ENCODE measurements around the gene BPIFB3. TPM values are rescaled to one million over a fixed set of nuclear protein-coding genes. Genes with fewer than 3 reads are reported as not detected.

The BPIFB3 gene
- total RNA-seq, 2 donors from 2014 or later: not detected

GRCh38 chr20:33081411-33082154 lies 27.9 kb downstream of the BPIFB3 start:
- intact Hi-C loops (cut with DNase I): no loop called here
- no peak for TF ChIP-seq POLR2A (IDR thresholded peaks at IDR 0.05)
- TF ChIP-seq, protein P1, sequence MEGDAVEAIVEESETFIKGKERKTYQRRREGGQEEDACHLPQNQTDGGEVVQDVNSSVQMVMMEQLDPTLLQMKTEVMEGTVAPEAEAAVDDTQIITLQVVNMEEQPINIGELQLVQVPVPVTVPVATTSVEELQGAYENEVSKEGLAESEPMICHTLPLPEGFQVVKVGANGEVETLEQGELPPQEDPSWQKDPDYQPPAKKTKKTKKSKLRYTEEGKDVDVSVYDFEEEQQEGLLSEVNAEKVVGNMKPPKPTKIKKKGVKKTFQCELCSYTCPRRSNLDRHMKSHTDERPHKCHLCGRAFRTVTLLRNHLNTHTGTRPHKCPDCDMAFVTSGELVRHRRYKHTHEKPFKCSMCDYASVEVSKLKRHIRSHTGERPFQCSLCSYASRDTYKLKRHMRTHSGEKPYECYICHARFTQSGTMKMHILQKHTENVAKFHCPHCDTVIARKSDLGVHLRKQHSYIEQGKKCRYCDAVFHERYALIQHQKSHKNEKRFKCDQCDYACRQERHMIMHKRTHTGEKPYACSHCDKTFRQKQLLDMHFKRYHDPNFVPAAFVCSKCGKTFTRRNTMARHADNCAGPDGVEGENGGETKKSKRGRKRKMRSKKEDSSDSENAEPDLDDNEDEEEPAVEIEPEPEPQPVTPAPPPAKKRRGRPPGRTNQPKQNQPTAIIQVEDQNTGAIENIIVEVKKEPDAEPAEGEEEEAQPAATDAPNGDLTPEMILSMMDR (IDR thresholded peaks at IDR 0.05): no peak
- ATAC-seq (no peak), DNase-seq (no peak)
- Histone ChIP-seq H3K4me3 (no peak overlapping the region), H3K36me3 (replicated peaks in 1 of 2; ENCODE audit: insufficient read depth in 1 of 2, low read depth in 2 of 2) (no peaks in the 10 kb centered on the region), H3K4me1 (no peaks in the 10 kb centered on the region), H3K27me3 (no peaks in the 10 kb centered on the region), H3K27ac (no peak overlapping the region), H3K9me3 (no peaks in the 10 kb centered on the region)
- WGBS, 2 donors: 62 to 72% methylated on average over 7 of the region's 7 CpGs

GRCh38 chr20:33082546-33082945 lies 28.8 kb downstream of the BPIFB3 start:
- TF ChIP-seq POLR2A (IDR thresholded peaks at IDR 0.05): no peak
- TF ChIP-seq, protein P1 (IDR thresholded peaks at IDR 0.05): no peak
- no peak for ATAC-seq
- H3K4me3 ChIP-seq: no peak overlapping the region
- WGBS, 2 donors: 50 to 53% methylated on average over 6 of the region's 6 CpGs
- no peaks in the 10 kb centered on the region for H3K27me3 ChIP-seq
- DNase-seq: no peak
- intact Hi-C loops (cut with DNase I): no loop called here
- no peaks in the 10 kb centered on the region for H3K4me1 ChIP-seq
- no peaks in the 10 kb centered on the region for H3K9me3 ChIP-seq
- no peaks in the 10 kb centered on the region for H3K36me3 ChIP-seq (replicated peaks in 1 of 2; ENCODE audit: insufficient read depth in 1 of 2, low read depth in 2 of 2)
- no peak overlapping the region for H3K27ac ChIP-seq

DNA sequence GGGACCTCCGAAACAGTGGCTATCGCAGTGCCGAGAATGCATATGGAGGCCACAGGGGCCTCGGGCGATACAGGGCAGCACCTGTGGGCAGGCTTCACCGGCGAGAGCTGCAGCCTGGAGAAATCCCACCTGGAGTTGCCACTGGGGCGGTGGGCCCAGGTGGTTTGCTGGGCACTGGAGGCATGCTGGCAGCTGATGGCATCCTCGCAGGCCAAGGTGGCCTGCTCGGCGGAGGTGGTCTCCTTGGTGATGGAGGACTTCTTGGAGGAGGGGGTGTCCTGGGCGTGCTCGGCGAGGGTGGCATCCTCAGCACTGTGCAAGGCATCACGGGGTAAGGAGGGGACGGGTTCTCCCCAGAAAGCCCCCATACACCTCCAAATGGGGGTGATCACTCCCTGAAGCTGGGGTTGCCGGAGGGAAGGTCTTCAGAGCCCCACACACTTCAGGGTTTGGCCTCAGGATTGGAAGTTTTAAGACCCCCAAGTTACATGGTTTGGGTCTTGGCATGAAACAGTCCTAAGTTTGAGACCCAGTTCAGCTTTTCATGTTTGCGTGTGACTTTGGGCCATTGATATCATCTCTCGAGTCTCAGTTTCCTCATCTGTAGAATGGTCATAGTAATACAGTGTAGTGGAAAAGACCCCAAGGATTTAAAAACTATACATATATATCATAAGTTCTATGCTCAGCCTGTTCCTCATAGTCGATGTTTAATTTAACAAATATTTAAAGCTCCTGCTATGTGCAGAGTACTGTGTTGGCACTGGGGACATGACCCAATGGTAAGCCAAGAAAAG lies 30.0 kb downstream of the BPIFB3 start:
- ATAC-seq (no peak), DNase-seq (no peak)
- Histone ChIP-seq H3K4me3 (no peak overlapping the region), H3K27ac (no peak overlapping the region), H3K9me3 (no peaks in the 10 kb centered on the region), H3K36me3 (replicated peaks in 1 of 2; ENCODE audit: insufficient read depth in 1 of 2, low read depth in 2 of 2) (no peaks in the 10 kb centered on the region), H3K4me1 (no peaks in the 10 kb centered on the region), H3K27me3 (no peaks in the 10 kb centered on the region)
- intact Hi-C loops (cut with DNase I): no loop called here
- no peak for TF ChIP-seq POLR2A (IDR thresholded peaks at IDR 0.05)
- TF ChIP-seq, protein P1 (IDR thresholded peaks at IDR 0.05): no peak
- 74 to 93% methylated on average over 11 to 17 of the region's 20 CpGs for WGBS, 2 donors

- no peak for ATAC-seq
- H3K4me3 ChIP-seq: no peak overlapping the region
- H3K36me3 ChIP-seq (replicated peaks in 1 of 2; ENCODE audit: insufficient read depth in 1 of 2, low read depth in 2 of 2): no peaks in the 10 kb centered on the region
- H3K4me1 ChIP-seq: no peaks in the 10 kb centered on the region
- no peaks in the 10 kb centered on the region for H3K9me3 ChIP-seq
- intact Hi-C loops (cut with DNase I): no loop called here
- DNase-seq: no peak
- TF ChIP-seq, protein P1 (IDR thresholded peaks at IDR 0.05): no peak
- TF ChIP-seq POLR2A (IDR thresholded peaks at IDR 0.05): no peak
- H3K27me3 ChIP-seq: no peaks in the 10 kb centered on the region
- WGBS, 2 donors: 78 to 88% methylated on average over 15 of the region's 15 CpGs
- no peak overlapping the region for H3K27ac ChIP-seq
Observed at GRCh38 chr20:33084722-33085121, 31.0 kb downstream of the BPIFB3 start.
